Cardiac fibroblast (primary cell): ENCODE measurements around the gene ALX3.
A peak's percentile ranks its signal among the peaks of the same experiment; 100 is the strongest.

Source experiments
- DNase-seq, 2 donors: peaks; one replicate each; pipeline versions ENCODE4 v3.0.0 to v3.0.0-alpha.2; 2010; ENCODE audit warnings: low read depth in 2 of 2
- H3K4me3 ChIP-seq, 2 donors: replicated peaks in 1 of 2; 1 replicate in 1 of 2; 2 replicates in 1 of 2; pipeline ENCODE4 v1.5.1; 2011; ENCODE audit warnings: low read depth in 2 of 2, low read length in 2 of 2, mild to moderate bottlenecking in 2 of 2, moderate library complexity in 1 of 2
- CTCF ChIP-seq: IDR thresholded peaks from one replicate; pipeline ENCODE4 v1.5.1; 2011; ENCODE audit warnings: low read depth, mild to moderate bottlenecking, low read length, inconsistent platforms

The ALX3 gene

DNA sequence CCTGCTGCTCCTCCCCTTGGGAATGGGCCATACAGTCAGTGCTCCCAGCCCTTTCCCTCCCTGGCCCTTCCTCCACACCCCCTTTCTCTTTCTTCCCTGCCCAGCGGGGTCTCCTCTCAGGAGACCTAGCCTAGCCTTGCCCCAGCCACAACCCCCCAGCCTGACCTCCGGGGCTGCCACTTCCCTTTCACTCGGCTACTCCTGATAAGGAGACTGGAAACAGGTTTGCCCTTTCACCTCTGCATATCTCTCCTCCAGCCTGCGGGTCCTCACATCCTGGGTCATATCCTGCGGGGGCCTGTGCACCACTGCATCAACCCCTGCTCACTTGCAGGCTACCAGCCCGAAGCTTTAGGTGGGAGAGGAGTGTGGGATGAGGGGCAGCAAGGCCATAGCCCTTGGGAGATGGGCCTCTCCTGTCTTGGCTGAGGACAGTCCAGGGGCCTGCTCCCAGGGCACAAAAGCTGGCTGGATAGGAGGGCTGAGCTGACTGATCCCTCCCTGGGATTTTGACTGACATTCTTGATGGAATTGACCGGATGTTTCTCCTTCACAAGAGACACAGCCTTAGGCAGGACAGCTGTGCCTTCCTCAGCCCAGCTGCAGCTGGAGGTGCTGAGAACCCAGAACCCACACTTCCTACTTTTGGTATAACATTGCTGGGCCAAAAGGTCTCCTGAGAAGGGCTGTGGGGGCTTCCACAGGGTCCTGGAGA is 19.2 kb upstream of the ALX3 start:
- no peak for DNase-seq

DNA sequence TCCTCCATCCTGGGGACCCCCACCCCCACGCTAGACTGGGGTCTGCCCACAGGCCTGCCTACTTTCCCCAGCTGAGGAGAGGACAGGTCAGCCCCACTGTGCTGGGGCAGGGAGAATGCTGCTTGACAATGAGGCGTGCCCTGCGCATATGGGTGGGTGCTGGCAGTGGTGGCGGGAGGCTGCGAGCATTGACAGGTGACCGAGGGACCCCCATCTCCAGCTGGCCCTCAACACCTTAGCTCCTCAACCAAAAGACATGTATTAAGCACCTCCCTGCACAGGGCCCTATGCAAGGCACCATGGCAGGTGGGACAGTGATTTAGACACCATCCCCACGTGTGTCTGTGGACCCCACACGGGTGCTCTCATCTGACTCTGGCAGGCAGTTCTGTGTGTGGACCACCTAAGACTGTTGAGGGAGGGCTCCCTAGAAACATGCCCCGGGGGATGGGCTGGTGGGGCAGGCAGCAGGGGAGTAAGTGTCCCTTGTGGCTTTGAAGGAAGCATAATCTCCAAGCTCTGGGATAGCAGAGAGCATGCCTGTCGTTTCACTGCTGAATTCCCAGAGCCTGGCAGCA is 18.4 kb upstream of the ALX3 start:
- no peak overlapping the region for H3K4me3 ChIP-seq
- peak; percentile 2 for TF ChIP-seq CTCF
- DNase-seq, result no peak

More for the DNA sequence above, 19.2 kb upstream of the ALX3 start:
- no peak for TF ChIP-seq CTCF
- no peak overlapping the region for H3K4me3 ChIP-seq

DNA sequence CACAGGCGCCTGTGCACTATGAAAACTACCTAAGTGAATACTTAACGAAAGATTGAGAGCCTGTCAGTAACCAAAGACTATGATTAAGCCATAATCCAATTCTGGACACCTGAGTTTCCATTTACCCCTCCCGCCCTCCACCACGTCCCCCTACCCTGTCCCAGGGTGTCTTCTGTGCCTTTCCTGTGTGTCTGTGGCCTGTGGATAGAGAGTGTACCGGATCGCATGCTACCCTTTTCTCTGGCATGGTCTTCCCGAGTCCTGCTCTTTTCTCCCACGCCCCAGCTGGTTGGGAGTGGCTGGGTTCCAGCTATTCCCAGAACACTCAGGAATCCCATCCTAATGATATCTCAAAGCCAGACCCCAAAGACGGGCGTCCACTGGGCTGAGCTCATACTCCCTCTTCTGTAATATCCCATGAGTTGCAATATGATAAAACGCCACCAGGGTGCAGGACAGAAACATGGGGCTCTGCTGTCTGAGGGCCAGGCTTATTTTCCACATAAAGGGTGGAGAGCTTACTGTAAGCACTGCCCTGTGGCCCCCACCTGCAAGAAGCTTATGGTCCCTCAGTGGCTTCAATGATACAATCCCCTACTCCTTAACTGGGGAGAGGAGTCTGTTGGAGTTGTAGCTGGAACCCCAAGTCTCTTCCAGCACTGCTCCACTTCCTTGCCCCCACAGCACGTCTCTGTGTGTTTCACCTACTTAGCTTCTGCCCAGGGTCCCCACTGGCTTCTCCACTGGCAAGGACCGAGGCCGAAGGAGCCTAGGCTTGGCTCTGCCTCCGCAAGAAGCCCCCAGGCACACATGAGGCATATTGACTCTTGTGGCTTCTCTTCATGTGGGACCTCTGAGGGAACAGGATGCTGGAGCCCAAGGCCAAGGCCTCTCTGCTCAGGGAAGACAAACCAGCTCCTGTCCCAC is 17.6 kb upstream of the ALX3 start:
- peak; percentile 71 for TF ChIP-seq CTCF
- DNase-seq, result peak; percentile 68 to 70
- no peak overlapping the region for H3K4me3 ChIP-seq

GRCh38 chr1:110086961-110087360 is 16.5 kb upstream of the ALX3 start:
- TF ChIP-seq CTCF, result no peak

DNA sequence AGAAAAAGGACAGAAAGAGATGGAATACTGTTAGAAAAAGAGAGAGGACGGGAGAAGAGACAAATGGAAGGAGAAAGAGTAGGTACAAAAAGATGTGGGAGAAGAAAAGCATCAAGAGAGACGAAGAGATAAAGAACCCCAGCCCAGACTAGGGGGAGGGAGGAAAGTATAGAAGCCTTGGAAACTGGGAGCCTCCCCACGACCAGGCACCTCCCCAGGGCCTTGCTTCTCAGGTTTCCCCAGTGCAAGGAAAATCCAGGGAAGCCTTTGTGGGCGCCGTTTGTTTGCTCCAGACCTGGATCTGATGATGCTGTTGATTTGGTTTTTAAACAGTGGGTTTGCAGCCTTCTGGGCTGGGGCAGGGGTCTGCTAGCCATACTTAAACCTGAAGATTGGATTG is 15.2 kb upstream of the ALX3 start:
- no peak for TF ChIP-seq CTCF
- DNase-seq, result no peak
- H3K4me3 ChIP-seq, result no peak overlapping the region

More at GRCh38 chr1:110086961-110087360, 16.5 kb upstream of the ALX3 start:
- no peak overlapping the region for H3K4me3 ChIP-seq
- DNase-seq, result no peak

DNA sequence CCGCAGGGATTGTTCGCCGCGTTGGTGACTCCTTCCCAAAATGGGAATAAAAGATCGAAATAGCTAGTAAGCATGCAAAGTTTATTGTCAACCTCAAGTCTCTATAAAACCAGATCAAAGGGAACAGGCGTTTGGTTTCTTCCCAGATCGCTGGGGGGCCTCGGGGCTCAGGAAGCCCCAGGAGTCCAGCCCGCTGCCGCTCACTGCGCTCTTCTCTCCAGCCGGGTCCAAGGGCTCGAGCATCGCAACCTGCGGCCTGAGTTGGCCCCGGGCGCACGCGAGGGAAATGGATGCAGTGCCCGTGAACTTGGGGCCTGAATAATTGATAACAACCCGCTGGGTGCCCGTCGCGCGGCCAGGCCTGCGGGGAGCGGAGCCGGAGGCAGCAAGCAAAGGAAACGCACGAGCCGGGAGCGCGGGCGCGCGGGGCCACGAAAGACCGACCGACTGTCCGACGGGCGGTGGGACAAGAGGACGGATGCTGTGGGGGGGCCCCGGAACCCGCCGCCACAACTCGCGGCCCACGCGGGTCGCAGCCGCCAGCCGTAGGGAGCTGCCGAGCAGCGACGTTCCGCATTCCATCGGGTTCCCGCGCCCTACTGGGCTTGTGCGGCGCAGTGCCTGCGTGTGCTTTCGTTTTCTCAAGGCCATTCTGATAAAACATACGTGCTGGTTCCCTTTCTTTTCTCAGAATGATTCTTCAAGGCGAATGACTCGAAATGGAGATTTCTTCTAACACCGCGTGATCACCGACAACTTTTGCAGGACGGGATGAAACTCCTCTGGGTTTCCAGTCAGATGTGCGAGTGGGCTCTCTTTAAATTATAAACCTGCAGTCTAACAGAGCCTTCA is 14.0 kb upstream of the ALX3 start:
- H3K4me3 ChIP-seq, result peak overlapping the region; percentile 28 to 55
- DNase-seq, result peak; percentile 48 to 53
- no peak for TF ChIP-seq CTCF
